ENCODE results near the gene SNX25.

The SNX25 gene

GRCh38 chr4:185210102-185210981, 944 bp downstream of the SNX25 start:
- Histone ChIP-seq H3K9ac (ENCODE audit: low read length) (peak overlapping the region; percentile 68), H3K4me3 (ENCODE audit: low read length) (peak overlapping the region; percentile 95), H3K27me3 (ENCODE audit: control insufficient read depth, insufficient read depth, low read length) (peaks cover 6% of the 10 kb centered on the region), H3K4me1 (ENCODE audit: control insufficient read depth, insufficient read depth, low read length) (peaks cover 11% of the 10 kb centered on the region), H3K9me3 (ENCODE audit: control insufficient read depth, low read length) (no peaks in the 10 kb centered on the region), H3K36me3 (ENCODE audit: control insufficient read depth, insufficient read depth, low read length) (no peaks in the 10 kb centered on the region)

GRCh38 chr4:185211035-185211434, 1.6 kb downstream of the SNX25 start:
- Histone ChIP-seq H3K9ac (ENCODE audit: low read length) (peak overlapping the region; percentile 68), H3K9me3 (ENCODE audit: control insufficient read depth, low read length) (no peaks in the 10 kb centered on the region), H3K4me1 (ENCODE audit: control insufficient read depth, insufficient read depth, low read length) (peaks cover 11% of the 10 kb centered on the region), H3K36me3 (ENCODE audit: control insufficient read depth, insufficient read depth, low read length) (no peaks in the 10 kb centered on the region), H3K4me3 (ENCODE audit: low read length) (peak overlapping the region; percentile 95), H3K27me3 (ENCODE audit: control insufficient read depth, insufficient read depth, low read length) (peaks cover 6% of the 10 kb centered on the region)

GRCh38 chr4:185211641-185212040, 2.2 kb downstream of the SNX25 start:
- H3K4me3 ChIP-seq (ENCODE audit: low read length), result no peak overlapping the region
- H3K4me1 ChIP-seq (ENCODE audit: control insufficient read depth, insufficient read depth, low read length), result peaks cover 11% of the 10 kb centered on the region
- no peaks in the 10 kb centered on the region for H3K9me3 ChIP-seq (ENCODE audit: control insufficient read depth, low read length)
- no peaks in the 10 kb centered on the region for H3K36me3 ChIP-seq (ENCODE audit: control insufficient read depth, insufficient read depth, low read length)
- peaks cover 6% of the 10 kb centered on the region for H3K27me3 ChIP-seq (ENCODE audit: control insufficient read depth, insufficient read depth, low read length)
- no peak overlapping the region for H3K9ac ChIP-seq (ENCODE audit: low read length)

- Histone ChIP-seq H3K36me3 (ENCODE audit: control insufficient read depth, insufficient read depth, low read length) (no peaks in the 10 kb centered on the region), H3K9ac (ENCODE audit: low read length) (no peak overlapping the region), H3K27me3 (ENCODE audit: control insufficient read depth, insufficient read depth, low read length) (peaks cover 6% of the 10 kb centered on the region), H3K4me1 (ENCODE audit: control insufficient read depth, insufficient read depth, low read length) (peaks cover 11% of the 10 kb centered on the region), H3K9me3 (ENCODE audit: control insufficient read depth, low read length) (no peaks in the 10 kb centered on the region), H3K4me3 (ENCODE audit: low read length) (no peak overlapping the region)
Measured at GRCh38 chr4:185212581-185212980, 3.2 kb downstream of the SNX25 start.

GRCh38 chr4:185213877-185214276, 4.5 kb downstream of the SNX25 start:
- H3K9me3 ChIP-seq (ENCODE audit: control insufficient read depth, low read length), result no peaks in the 10 kb centered on the region
- H3K9ac ChIP-seq (ENCODE audit: low read length), result no peak overlapping the region
- no peaks in the 10 kb centered on the region for H3K36me3 ChIP-seq (ENCODE audit: control insufficient read depth, insufficient read depth, low read length)

GRCh38 chr4:185215261-185215660, 5.9 kb downstream of the SNX25 start:
- H3K4me1 ChIP-seq (ENCODE audit: control insufficient read depth, insufficient read depth, low read length), result peaks cover 5% of the 10 kb centered on the region

More at GRCh38 chr4:185213877-185214276, 4.5 kb downstream of the SNX25 start:
- Histone ChIP-seq H3K27me3 (ENCODE audit: control insufficient read depth, insufficient read depth, low read length) (peaks cover 6% of the 10 kb centered on the region), H3K4me1 (ENCODE audit: control insufficient read depth, insufficient read depth, low read length) (peaks cover 8% of the 10 kb centered on the region), H3K4me3 (ENCODE audit: low read length) (no peak overlapping the region)

GRCh38 chr4:185217408-185217975, 8.1 kb downstream of the SNX25 start:
- no peak overlapping the region for H3K9ac ChIP-seq (ENCODE audit: low read length)
- H3K9me3 ChIP-seq (ENCODE audit: control insufficient read depth, low read length), result no peaks in the 10 kb centered on the region
- H3K4me3 ChIP-seq (ENCODE audit: low read length), result no peak overlapping the region

More at GRCh38 chr4:185215261-185215660, 5.9 kb downstream of the SNX25 start:
- Histone ChIP-seq H3K9ac (ENCODE audit: low read length) (no peak overlapping the region), H3K4me3 (ENCODE audit: low read length) (no peak overlapping the region), H3K27me3 (ENCODE audit: control insufficient read depth, insufficient read depth, low read length) (peaks cover 6% of the 10 kb centered on the region), H3K9me3 (ENCODE audit: control insufficient read depth, low read length) (no peaks in the 10 kb centered on the region), H3K36me3 (ENCODE audit: control insufficient read depth, insufficient read depth, low read length) (no peaks in the 10 kb centered on the region)

GRCh38 chr4:185218312-185218711, 8.9 kb downstream of the SNX25 start:
- Histone ChIP-seq H3K36me3 (ENCODE audit: control insufficient read depth, insufficient read depth, low read length) (no peaks in the 10 kb centered on the region), H3K4me3 (ENCODE audit: low read length) (no peak overlapping the region), H3K4me1 (ENCODE audit: control insufficient read depth, insufficient read depth, low read length) (peaks cover 8% of the 10 kb centered on the region), H3K9ac (ENCODE audit: low read length) (no peak overlapping the region), H3K9me3 (ENCODE audit: control insufficient read depth, low read length) (no peaks in the 10 kb centered on the region), H3K27me3 (ENCODE audit: control insufficient read depth, insufficient read depth, low read length) (no peaks in the 10 kb centered on the region)

More at GRCh38 chr4:185217408-185217975, 8.1 kb downstream of the SNX25 start:
- Histone ChIP-seq H3K4me1 (ENCODE audit: control insufficient read depth, insufficient read depth, low read length) (peaks cover 8% of the 10 kb centered on the region), H3K27me3 (ENCODE audit: control insufficient read depth, insufficient read depth, low read length) (no peaks in the 10 kb centered on the region), H3K36me3 (ENCODE audit: control insufficient read depth, insufficient read depth, low read length) (no peaks in the 10 kb centered on the region)

GRCh38 chr4:185219551-185220344, 10.3 kb downstream of the SNX25 start:
- Histone ChIP-seq H3K4me3 (ENCODE audit: low read length) (no peak overlapping the region), H3K36me3 (ENCODE audit: control insufficient read depth, insufficient read depth, low read length) (no peaks in the 10 kb centered on the region), H3K9ac (ENCODE audit: low read length) (no peak overlapping the region), H3K4me1 (ENCODE audit: control insufficient read depth, insufficient read depth, low read length) (peaks cover 8% of the 10 kb centered on the region), H3K27me3 (ENCODE audit: control insufficient read depth, insufficient read depth, low read length) (no peaks in the 10 kb centered on the region), H3K9me3 (ENCODE audit: control insufficient read depth, low read length) (no peaks in the 10 kb centered on the region)

GRCh38 chr4:185221491-185221890, 12.1 kb downstream of the SNX25 start:
- Histone ChIP-seq H3K4me3 (ENCODE audit: low read length) (no peak overlapping the region), H3K27me3 (ENCODE audit: control insufficient read depth, insufficient read depth, low read length) (no peaks in the 10 kb centered on the region), H3K9ac (ENCODE audit: low read length) (no peak overlapping the region), H3K4me1 (ENCODE audit: control insufficient read depth, insufficient read depth, low read length) (peaks cover 8% of the 10 kb centered on the region), H3K36me3 (ENCODE audit: control insufficient read depth, insufficient read depth, low read length) (no peaks in the 10 kb centered on the region), H3K9me3 (ENCODE audit: control insufficient read depth, low read length) (no peaks in the 10 kb centered on the region)

- Histone ChIP-seq H3K27me3 (ENCODE audit: control insufficient read depth, insufficient read depth, low read length) (no peaks in the 10 kb centered on the region), H3K36me3 (ENCODE audit: control insufficient read depth, insufficient read depth, low read length) (no peaks in the 10 kb centered on the region), H3K9me3 (ENCODE audit: control insufficient read depth, low read length) (no peaks in the 10 kb centered on the region), H3K9ac (ENCODE audit: low read length) (no peak overlapping the region), H3K4me3 (ENCODE audit: low read length) (no peak overlapping the region), H3K4me1 (ENCODE audit: control insufficient read depth, insufficient read depth, low read length) (peaks cover 8% of the 10 kb centered on the region)
Measured at GRCh38 chr4:185221912-185222311, 12.5 kb downstream of the SNX25 start.

GRCh38 chr4:185222598-185222997, 13.2 kb downstream of the SNX25 start:
- H3K27me3 ChIP-seq (ENCODE audit: control insufficient read depth, insufficient read depth, low read length), result no peaks in the 10 kb centered on the region
- H3K4me3 ChIP-seq (ENCODE audit: low read length), result no peak overlapping the region
- peaks cover 8% of the 10 kb centered on the region for H3K4me1 ChIP-seq (ENCODE audit: control insufficient read depth, insufficient read depth, low read length)
- no peaks in the 10 kb centered on the region for H3K36me3 ChIP-seq (ENCODE audit: control insufficient read depth, insufficient read depth, low read length)
- H3K9ac ChIP-seq (ENCODE audit: low read length), result no peak overlapping the region
- no peaks in the 10 kb centered on the region for H3K9me3 ChIP-seq (ENCODE audit: control insufficient read depth, low read length)

All from mucosa of stomach (tissue), 1 donor.